WTC11 (cell line): Measurements from ENCODE around the gene SMAP2. TPM values are rescaled to one million over a fixed set of nuclear protein-coding genes. Genes with fewer than 3 reads are reported as not detected.
"Not testable (repeated sequence)": the region's sequence is repeated elsewhere in the genome, so short reads cannot be mapped to it uniquely, and the experiment has no call there.

ENCODE experiments used
- ATAC-seq: fragments of 200-7000 bp; cut with Tn5 transposase; 2 replicates; pipeline ENCODE4 v1.10.0; 2021; ENCODE audit warnings: mild to moderate bottlenecking, moderate library complexity
- CTCF ChIA-PET: fragments of 300-600 bp; sonication (Branson Sonifier 250); formaldehyde crosslinking; loops from one replicate; lab custom pipeline; 2021; ENCODE audit warnings: antibody characterized with exemption; lab: Charles Lee
- POLR2A ChIA-PET: fragments of 350-600 bp; sonication (Branson Sonifier 250); formaldehyde crosslinking; loops from one replicate; lab custom pipeline; 2021; ENCODE audit warnings: antibody characterized with exemption; lab: Charles Lee
- DNase-seq: peaks from one replicate; pipeline ENCODE4 v3.0.0; 2021; ENCODE audit warnings: low spot score
- H3K27ac Mint-ChIP-seq: 2 replicates; pipeline ENCODE4 v1.8.0; 2021; ENCODE audit warnings: mixed read lengths
- H3K27me3 Mint-ChIP-seq: 2 replicates; pipeline ENCODE4 v1.8.0; 2021; ENCODE audit warnings: low read depth, mild to moderate bottlenecking, moderate library complexity, mixed read lengths
- H3K36me3 Mint-ChIP-seq: 2 replicates; pipeline ENCODE4 v1.8.0; 2021; ENCODE audit warnings: mixed read lengths
- H3K4me1 Mint-ChIP-seq: 2 replicates; pipeline ENCODE4 v1.8.0; 2022; ENCODE audit warnings: mixed read lengths
- H3K4me3 Mint-ChIP-seq: 2 replicates; pipeline ENCODE4 v1.8.0; 2021; ENCODE audit warnings: mild to moderate bottlenecking, moderate library complexity, mixed read lengths
- H3K9me3 Mint-ChIP-seq: 2 replicates; pipeline ENCODE4 v1.8.0; 2021; ENCODE audit warnings: mixed read lengths
- E2F1 ChIP-seq: sonication (generic); formaldehyde crosslinking; IDR thresholded peaks from 2 replicates; pipeline ENCODE4 v1.8.0; 2022; ENCODE audit warnings: mild to moderate bottlenecking, missing genetic modification reagents
- E2F5 ChIP-seq: sonication (generic); formaldehyde crosslinking; IDR thresholded peaks from 2 replicates; pipeline ENCODE4 v1.8.1; 2022; ENCODE audit warnings: mild to moderate bottlenecking, moderate library complexity, missing genetic modification reagents
- NFE2L1 ChIP-seq: sonication (generic); formaldehyde crosslinking; IDR thresholded peaks from 2 replicates; pipeline ENCODE4 v1.8.1; 2023; ENCODE audit warnings: missing genetic modification reagents
- NFYB ChIP-seq: sonication (generic); formaldehyde crosslinking; conservative IDR thresholded peaks from 2 replicates; pipeline ENCODE4 v1.8.0; 2022; ENCODE audit warnings: low read depth, missing genetic modification reagents
- NR3C1 ChIP-seq: sonication (generic); formaldehyde crosslinking; conservative IDR thresholded peaks from 2 replicates; pipeline ENCODE4 v1.8.1; 2023; ENCODE audit warnings: low read depth, mild to moderate bottlenecking, missing genetic modification reagents
- OVOL2 ChIP-seq: fragments of 250-450 bp; sonication (Bioruptor Pico); IDR thresholded peaks from 2 replicates; pipeline ENCODE4 v1.9.0; 2021; ENCODE audit warnings: mild to moderate bottlenecking, borderline replicate concordance
- RORB ChIP-seq: fragments of 250-450 bp; sonication (Bioruptor Pico); IDR thresholded peaks from 2 replicates; pipeline ENCODE4 v1.9.0; 2021; ENCODE audit warnings: mild to moderate bottlenecking
- SMAD3 ChIP-seq: sonication (generic); formaldehyde crosslinking; IDR thresholded peaks from 2 replicates; pipeline ENCODE4 v1.8.0; 2022; ENCODE audit warnings: missing genetic modification reagents, mild to moderate bottlenecking, borderline replicate concordance
- STAT6 ChIP-seq: sonication (generic); formaldehyde crosslinking; conservative IDR thresholded peaks from 2 replicates; pipeline ENCODE4 v1.8.1; 2023; ENCODE audit warnings: mild to moderate bottlenecking, low read depth, missing genetic modification reagents, moderate library complexity
- TP53 ChIP-seq: sonication (generic); formaldehyde crosslinking; IDR thresholded peaks from 2 replicates; pipeline ENCODE4 v1.8.1; 2023; ENCODE audit warnings: mild to moderate bottlenecking, missing genetic modification reagents
- USF1 ChIP-seq: sonication (generic); formaldehyde crosslinking; IDR thresholded peaks from 2 replicates; pipeline ENCODE4 v1.8.0; 2022; ENCODE audit warnings: mild to moderate bottlenecking, missing genetic modification reagents
- ZBTB21 ChIP-seq: sonication (generic); formaldehyde crosslinking; IDR thresholded peaks from 2 replicates; pipeline ENCODE4 v1.8.1; 2023; ENCODE audit warnings: mild to moderate bottlenecking, missing genetic modification reagents, borderline replicate concordance
- ZBTB43 ChIP-seq: sonication (generic); formaldehyde crosslinking; IDR thresholded peaks from 2 replicates; pipeline ENCODE4 v1.8.1; 2023; ENCODE audit warnings: mild to moderate bottlenecking, missing genetic modification reagents
- ZNF121 ChIP-seq: sonication (generic); formaldehyde crosslinking; IDR thresholded peaks from 2 replicates; pipeline ENCODE4 v1.8.0; 2023; ENCODE audit warnings: missing genetic modification reagents
- ZNF219 ChIP-seq: sonication (generic); formaldehyde crosslinking; IDR thresholded peaks from 2 replicates; pipeline ENCODE4 v1.8.0; 2023; ENCODE audit warnings: missing genetic modification reagents, mild to moderate bottlenecking, borderline replicate concordance
- ZNF425 ChIP-seq: fragments of 250-450 bp; sonication (Bioruptor Pico); conservative IDR thresholded peaks from 2 replicates; pipeline ENCODE4 v1.9.0; 2021; ENCODE audit warnings: mild to moderate bottlenecking
- ZSCAN18 ChIP-seq: fragments of 250-450 bp; sonication (Bioruptor Pico); IDR thresholded peaks from 2 replicates; pipeline ENCODE4 v2.1.2; 2022; ENCODE audit warnings: mild to moderate bottlenecking, moderate library complexity
- total RNA-seq: library from RNA; stranded (reverse); gene quantifications from 3 replicates; pipeline ENCODE4 v1.2.3, GENCODE V29; 2021

SMAP2 gene
- total RNA-seq, 1 experiment from 2014 or later = 4.9 TPM

- H3K9me3 Mint-ChIP-seq, H3K27me3 Mint-ChIP-seq, ATAC-seq, POLR2A ChIA-PET, DNase-seq, H3K36me3 Mint-ChIP-seq, H3K4me3 Mint-ChIP-seq, H3K27ac Mint-ChIP-seq, H3K4me1 Mint-ChIP-seq: not testable (repeated sequence)
- CTCF ChIA-PET = interaction anchor here (0.7 to 1.0 kb wide), 2 partner anchors 16 to 188 kb away, joined by 3 to 5 read pairs; no protein-coding TSS in a partner anchor
Observed at GRCh38 chr1:40331403-40331802, 42.1 kb upstream of the SMAP2 start.

GRCh38 chr1:40332695-40333094 lies 40.8 kb upstream of the SMAP2 start:
- no peaks in the 10 kb centered on the region; the same call in none of the 2 replicates for H3K27me3 Mint-ChIP-seq
- DNase-seq (no peak), ATAC-seq (no peak)
- no peak overlapping the region for H3K4me3 Mint-ChIP-seq
- ChIA-PET CTCF (no interaction called here), POLR2A (interaction anchor here (0.6 kb wide), 1 partner anchor 171 kb away, joined by 3 read pairs; no protein-coding TSS in a partner anchor)
- H3K27ac Mint-ChIP-seq = no peak overlapping the region
- H3K4me1 Mint-ChIP-seq = no peaks in the 10 kb centered on the region
- no peak for TF ChIP-seq ZBTB21 (CRISPR knock-in tag)
- no peaks in the 10 kb centered on the region for H3K36me3 Mint-ChIP-seq
- no peaks in the 10 kb centered on the region for H3K9me3 Mint-ChIP-seq

GRCh38 chr1:40337443-40337842 lies 36.1 kb upstream of the SMAP2 start:
- H3K9me3 Mint-ChIP-seq = peaks cover 8% of the 10 kb centered on the region; the same call in 1 of the 2 replicates
- no peak for DNase-seq
- TF ChIP-seq SMAD3 (CRISPR knock-in tag) (no peak), NFYB (CRISPR knock-in tag) (no peak), ZNF219 (CRISPR knock-in tag) (no peak), NR3C1 (CRISPR knock-in tag) (no peak), RORB (CRISPR knock-in tag) (no peak), TP53 (CRISPR knock-in tag) (no peak), USF1 (no peak), ZNF121 (CRISPR knock-in tag) (no peak), ZBTB43 (no peak), NFE2L1 (no peak), OVOL2 (CRISPR knock-in tag) (no peak), E2F5 (CRISPR knock-in tag) (no peak), ZSCAN18 (CRISPR knock-in tag) (no peak), ZNF425 (CRISPR knock-in tag) (no peak), STAT6 (CRISPR knock-in tag) (no peak), E2F1 (CRISPR knock-in tag) (no peak)
- H3K4me1 Mint-ChIP-seq = 0 out of 2 replicates have a peak, but pooled peaks cover 3% of the 10 kb centered on the region
- H3K36me3 Mint-ChIP-seq = no peaks in the 10 kb centered on the region
- ChIA-PET POLR2A (interaction anchor here (0.6 kb wide), 1 partner anchor 9 kb away, joined by 4 read pairs; no protein-coding TSS in a partner anchor), CTCF (interaction anchor here (1.2 to 6.1 kb wide), 14 partner anchors 11 to 305 kb away, joined by 3 to 151 read pairs (median 34); partner anchors contain the start of genes COL9A2 and SMAP2)
- ATAC-seq = no peak
- no peak overlapping the region for H3K27ac Mint-ChIP-seq
- peaks cover 36% of the 10 kb centered on the region for H3K27me3 Mint-ChIP-seq
- no peak overlapping the region for H3K4me3 Mint-ChIP-seq
